Measurements from ENCODE around the gene DAAM1. TPM values are rescaled to one million over a fixed set of nuclear protein-coding genes. Genes with fewer than 3 reads are reported as not detected.

DAAM1 gene
- total RNA-seq, 1 donor, result 18.5 TPM

DNA sequence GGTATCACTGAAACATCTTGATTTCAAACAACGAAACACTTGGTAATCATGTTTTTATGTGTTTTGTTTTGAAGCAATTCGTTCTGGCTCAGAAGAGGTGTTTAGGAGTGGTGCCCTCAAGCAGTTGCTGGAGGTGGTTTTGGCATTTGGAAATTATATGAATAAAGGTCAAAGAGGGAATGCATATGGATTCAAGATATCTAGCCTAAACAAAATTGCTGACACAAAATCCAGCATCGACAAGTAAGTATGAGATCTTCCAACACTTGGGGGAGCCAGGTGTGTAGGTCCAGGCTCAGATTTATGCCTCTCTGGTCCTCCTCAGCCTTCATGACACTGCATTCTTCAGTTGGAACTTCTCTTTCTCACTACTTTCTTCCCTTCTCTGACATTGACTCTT, 166.6 kb downstream of the DAAM1 start:
- DNase-seq (ENCODE audit: low read depth), result no peak
- TF ChIP-seq, protein P1, sequence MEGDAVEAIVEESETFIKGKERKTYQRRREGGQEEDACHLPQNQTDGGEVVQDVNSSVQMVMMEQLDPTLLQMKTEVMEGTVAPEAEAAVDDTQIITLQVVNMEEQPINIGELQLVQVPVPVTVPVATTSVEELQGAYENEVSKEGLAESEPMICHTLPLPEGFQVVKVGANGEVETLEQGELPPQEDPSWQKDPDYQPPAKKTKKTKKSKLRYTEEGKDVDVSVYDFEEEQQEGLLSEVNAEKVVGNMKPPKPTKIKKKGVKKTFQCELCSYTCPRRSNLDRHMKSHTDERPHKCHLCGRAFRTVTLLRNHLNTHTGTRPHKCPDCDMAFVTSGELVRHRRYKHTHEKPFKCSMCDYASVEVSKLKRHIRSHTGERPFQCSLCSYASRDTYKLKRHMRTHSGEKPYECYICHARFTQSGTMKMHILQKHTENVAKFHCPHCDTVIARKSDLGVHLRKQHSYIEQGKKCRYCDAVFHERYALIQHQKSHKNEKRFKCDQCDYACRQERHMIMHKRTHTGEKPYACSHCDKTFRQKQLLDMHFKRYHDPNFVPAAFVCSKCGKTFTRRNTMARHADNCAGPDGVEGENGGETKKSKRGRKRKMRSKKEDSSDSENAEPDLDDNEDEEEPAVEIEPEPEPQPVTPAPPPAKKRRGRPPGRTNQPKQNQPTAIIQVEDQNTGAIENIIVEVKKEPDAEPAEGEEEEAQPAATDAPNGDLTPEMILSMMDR (IDR thresholded peaks at IDR 0.05; ENCODE audit: insufficient read depth, low read length), result no peak
- H3K4me3 ChIP-seq (ENCODE audit: low read depth, low read length), result no peak overlapping the region

DNA sequence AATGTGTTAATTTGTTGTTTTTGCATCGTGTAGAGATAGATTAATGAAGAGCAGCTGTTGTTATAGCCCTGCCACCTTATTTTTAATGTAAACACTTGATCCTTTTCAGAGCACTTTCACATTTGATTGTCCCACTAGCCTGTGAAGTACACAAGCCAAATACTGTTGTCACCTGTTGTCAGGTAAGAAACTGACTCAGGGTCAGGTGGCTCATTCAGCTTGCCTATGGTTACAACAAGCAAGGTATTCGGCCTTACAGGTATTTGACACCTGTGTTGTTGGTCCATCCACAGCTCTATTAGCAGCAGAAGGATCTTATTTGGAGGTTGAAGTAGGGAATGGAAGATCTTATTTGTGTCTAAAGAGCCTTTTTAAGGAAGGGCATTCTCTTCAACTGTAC, 167.8 kb downstream of the DAAM1 start:
- DNase-seq (ENCODE audit: low read depth), result no peak
- H3K4me3 ChIP-seq (ENCODE audit: low read depth, low read length), result no peak overlapping the region
- TF ChIP-seq, protein P1 (IDR thresholded peaks at IDR 0.05; ENCODE audit: insufficient read depth, low read length), result no peak

DNA sequence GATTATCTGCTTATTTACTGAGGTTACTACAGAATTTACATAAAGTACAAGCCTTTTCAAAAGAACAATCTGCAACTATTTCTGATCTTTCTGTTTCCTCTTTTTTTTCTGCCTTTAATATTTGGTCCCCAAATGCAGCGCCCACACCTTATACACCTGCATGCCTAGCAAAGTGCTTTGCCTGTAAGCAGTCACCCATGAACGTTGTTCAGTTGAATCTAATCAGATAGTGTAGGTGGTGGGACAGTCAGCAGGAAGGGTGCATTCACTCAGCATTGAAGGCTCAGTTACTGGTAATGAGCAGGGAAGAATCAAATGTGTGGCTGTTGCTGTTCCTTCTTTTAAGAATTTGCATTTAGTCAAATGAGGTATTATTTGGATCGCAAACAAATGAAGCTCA, 168.3 kb downstream of the DAAM1 start:
- no peak for DNase-seq (ENCODE audit: low read depth)
- TF ChIP-seq, protein P1 (IDR thresholded peaks at IDR 0.05; ENCODE audit: insufficient read depth, low read length), result no peak
- no peak overlapping the region for H3K4me3 ChIP-seq (ENCODE audit: low read depth, low read length)

DNA sequence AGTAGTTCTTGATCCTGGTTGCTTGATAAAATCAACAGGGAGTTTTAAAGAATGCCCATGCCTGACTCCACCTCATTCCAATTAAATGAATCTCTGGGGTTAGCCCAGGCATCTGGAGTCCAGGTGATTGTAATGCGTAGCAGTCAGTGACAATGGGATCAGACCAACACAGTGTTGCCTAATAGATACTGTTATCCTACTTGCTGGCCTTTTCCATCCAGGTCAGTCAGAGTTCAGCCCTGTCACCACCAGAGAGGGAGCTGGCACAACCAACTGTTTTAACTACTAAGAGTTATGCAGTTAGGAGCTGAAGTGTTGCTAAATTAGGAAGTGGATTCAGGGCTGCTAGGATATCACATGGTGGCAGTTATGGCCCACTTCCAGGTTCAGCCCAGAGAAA, 169.6 kb downstream of the DAAM1 start:
- DNase-seq (ENCODE audit: low read depth), result peak; percentile 95
- TF ChIP-seq, protein P1 (IDR thresholded peaks at IDR 0.05; ENCODE audit: insufficient read depth, low read length), result no peak
- no peak overlapping the region for H3K4me3 ChIP-seq (ENCODE audit: low read depth, low read length)

DNA sequence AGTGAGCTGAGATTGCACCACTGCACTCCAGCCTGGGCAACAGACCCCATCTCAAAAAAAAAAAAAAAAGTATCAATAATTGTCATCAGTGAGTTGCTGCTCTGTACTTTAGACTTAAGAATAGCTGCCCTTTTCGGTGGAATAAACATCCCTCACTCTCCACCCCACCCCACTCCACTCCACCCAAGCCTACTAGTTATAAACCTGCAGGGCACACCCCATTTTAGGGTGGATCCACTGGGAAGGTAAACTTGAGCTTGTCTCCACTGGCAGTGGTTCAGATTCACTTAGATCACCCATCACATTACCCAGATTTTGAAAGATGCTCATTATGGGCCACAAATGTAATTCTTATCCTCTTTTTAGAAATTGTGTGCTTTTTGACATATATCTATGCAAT, 170.3 kb downstream of the DAAM1 start:
- no peak overlapping the region for H3K4me3 ChIP-seq (ENCODE audit: low read depth, low read length)
- no peak for DNase-seq (ENCODE audit: low read depth)
- TF ChIP-seq, protein P1 (IDR thresholded peaks at IDR 0.05; ENCODE audit: insufficient read depth, low read length), result no peak

DNA sequence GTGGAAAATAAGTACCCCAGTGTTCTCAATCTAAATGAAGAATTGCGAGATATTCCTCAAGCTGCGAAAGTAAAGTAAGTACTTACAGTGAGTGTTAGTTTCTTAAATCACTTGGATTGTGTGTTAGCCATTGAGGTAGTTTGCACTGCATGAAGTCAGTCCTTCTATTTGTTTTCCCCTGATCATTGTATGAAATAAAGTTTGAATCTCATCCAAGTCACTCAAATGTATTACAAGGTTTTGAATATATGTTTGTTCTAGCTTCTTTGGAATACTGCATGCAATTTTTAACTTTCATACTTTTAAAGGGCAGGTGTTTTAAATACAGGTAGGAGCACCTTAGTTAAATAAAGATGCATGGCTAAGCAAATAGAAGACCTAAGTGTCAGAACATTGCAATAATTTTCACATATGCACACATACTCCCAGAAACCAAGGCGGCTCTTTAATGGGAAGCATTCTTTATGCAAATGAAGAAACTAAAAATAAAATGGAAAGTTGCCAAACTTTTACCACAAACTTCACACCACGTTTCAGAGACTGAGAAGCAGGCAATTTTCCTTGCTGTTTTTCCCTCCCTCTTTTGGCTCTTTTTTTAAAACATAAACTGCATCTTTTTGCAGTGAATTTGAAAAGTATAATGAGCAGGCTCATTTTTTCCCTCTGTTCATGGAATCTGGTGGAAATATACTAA, 171.1 kb downstream of the DAAM1 start:
- TF ChIP-seq, protein P1 (IDR thresholded peaks at IDR 0.05; ENCODE audit: insufficient read depth, low read length), result no peak
- DNase-seq (ENCODE audit: low read depth), result no peak
- H3K4me3 ChIP-seq (ENCODE audit: low read depth, low read length), result no peak overlapping the region

DNA sequence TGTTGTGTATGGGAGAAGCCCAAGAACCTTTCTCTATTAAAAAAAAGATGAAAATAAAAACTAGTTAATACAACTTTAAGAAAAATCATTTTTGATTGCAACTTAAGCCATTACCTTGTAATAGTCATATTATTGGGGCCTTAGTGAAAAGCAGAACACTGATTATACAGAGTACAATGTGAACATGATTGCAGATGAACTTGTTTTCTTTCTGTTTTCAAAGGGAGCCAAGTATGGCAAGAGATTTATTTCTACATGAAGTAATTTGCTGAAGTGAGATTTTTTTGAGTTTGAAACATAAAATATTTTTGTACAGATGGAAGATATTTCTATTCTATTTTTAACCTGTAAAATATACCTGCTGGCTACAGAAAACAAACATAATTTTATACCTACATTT, 171.8 kb downstream of the DAAM1 start:
- TF ChIP-seq, protein P1 (IDR thresholded peaks at IDR 0.05; ENCODE audit: insufficient read depth, low read length), result no peak
- no peak for DNase-seq (ENCODE audit: low read depth)
- no peak overlapping the region for H3K4me3 ChIP-seq (ENCODE audit: low read depth, low read length)

Data from fibroblast of the aortic adventitia (primary cell).